Neural cell (in vitro differentiated cells): ENCODE results near the gene CRYBA1. TPM values are rescaled to one million over a fixed set of nuclear protein-coding genes. Genes with fewer than 3 reads are reported as not detected.
"Not testable (repeated sequence)": the region's sequence is repeated elsewhere in the genome, so short reads cannot be mapped to it uniquely, and the experiment has no call there.

Source experiments
- H2AFZ ChIP-seq: fragments of 200-600, 300-800 bp; sonication (generic), shearing (Covaris generic); 2 replicates; pipeline ENCODE4 v1.6.0; 2014; ENCODE audit warnings: low read depth, mild to moderate bottlenecking, antibody characterized with exemption, low read length, moderate library complexity
- H3F3A ChIP-seq: fragments of 200-600 bp; shearing (Covaris generic); 2 replicates; pipeline ENCODE4 v1.6.1; 2016; ENCODE audit warnings: mild to moderate bottlenecking, moderate library complexity, mixed read lengths, antibody characterized with exemption, low read length; ENCODE audit not compliant: insufficient read depth, poor library complexity, severe bottlenecking
- H3K27ac ChIP-seq: fragments of 200-600, 300-800 bp; sonication (generic), shearing (Covaris generic); 2 replicates; pipeline ENCODE4 v1.5.1; 2014; ENCODE audit warnings: mild to moderate bottlenecking, low read length, moderate library complexity
- H3K27me3 ChIP-seq: fragments of 300-800, 200-600 bp; sonication (generic), shearing (Covaris generic); 2 replicates; pipeline ENCODE4 v1.6.0; 2014; ENCODE audit warnings: mild to moderate bottlenecking, low read depth, low read length, moderate library complexity; ENCODE audit not compliant: insufficient read depth
- H3K36me3 ChIP-seq: fragments of 300-800, 200-600 bp; sonication (generic), shearing (Covaris generic); 2 replicates; pipeline ENCODE4 v1.5.1; 2014; ENCODE audit warnings: mild to moderate bottlenecking, antibody characterized with exemption, low read length, moderate library complexity; ENCODE audit not compliant: insufficient read depth
- H3K4me2 ChIP-seq: fragments of 300-800, 200-600 bp; sonication (generic), shearing (Covaris generic); 2 replicates; pipeline ENCODE4 v1.6.0; 2014; ENCODE audit warnings: mild to moderate bottlenecking, low read length
- H3K4me3 ChIP-seq: fragments of 300-800, 200-600 bp; sonication (generic), shearing (Covaris generic); 2 replicates; pipeline ENCODE4 v1.5.1; 2014; ENCODE audit warnings: mild to moderate bottlenecking, low read length, moderate library complexity
- H3K79me2 ChIP-seq: fragments of 200-600 bp; shearing (Covaris generic); replicated peaks from 2 replicates; pipeline ENCODE4 v1.6.0; 2014; ENCODE audit warnings: mild to moderate bottlenecking, low read length, moderate library complexity; ENCODE audit not compliant: insufficient read depth
- H3K9ac ChIP-seq: fragments of 300-800, 200-600 bp; sonication (generic), shearing (Covaris generic); 2 replicates; pipeline ENCODE4 v1.6.1; 2016; ENCODE audit warnings: mild to moderate bottlenecking, low read length, mixed read lengths
- H3K9me2 ChIP-seq: fragments of 200-600 bp; shearing (Covaris generic); 2 replicates; pipeline ENCODE4 v1.6.1; 2016; ENCODE audit warnings: mild to moderate bottlenecking, low read length, mixed read lengths; ENCODE audit not compliant: insufficient read depth
- H3K9me3 ChIP-seq: fragments of 200-600, 300-800 bp; sonication (generic), shearing (Covaris generic); 2 replicates; pipeline ENCODE4 v1.6.1; 2016; ENCODE audit warnings: mild to moderate bottlenecking, mixed run types, low read length, moderate library complexity, mixed read lengths
- H4K20me1 ChIP-seq: fragments of 200-600 bp; shearing (Covaris generic); 2 replicates; pipeline ENCODE4 v1.6.1; 2016; ENCODE audit warnings: mild to moderate bottlenecking, mixed run types; ENCODE audit not compliant: insufficient read depth
- CTCF ChIP-seq: fragments of 450-650 bp; IDR thresholded peaks from 2 replicates; pipeline ENCODE4 v1.5.1; 2014; ENCODE audit warnings: antibody characterized with exemption, mild to moderate bottlenecking, moderate library complexity; ENCODE audit not compliant: poor library complexity, severe bottlenecking
- EP300 ChIP-seq: fragments of 450-650 bp; conservative IDR thresholded peaks from 2 replicates; pipeline ENCODE4 v1.6.1; 2014; ENCODE audit warnings: antibody characterized with exemption, mild to moderate bottlenecking, moderate library complexity; ENCODE audit not compliant: poor library complexity, severe bottlenecking
- EZH2 ChIP-seq: fragments of 200-600, 300-800 bp; shearing (Covaris generic), sonication (generic); IDR thresholded peaks from 2 replicates; pipeline ENCODE4 v1.6.1; 2014; ENCODE audit warnings: antibody characterized with exemption, low read length, borderline replicate concordance, mild to moderate bottlenecking; ENCODE audit not compliant: insufficient read depth, poor library complexity, severe bottlenecking
- MXI1 ChIP-seq: fragments of 450-650 bp; conservative IDR thresholded peaks from 2 replicates; pipeline ENCODE4 v1.6.1; 2014; ENCODE audit warnings: antibody characterized with exemption, mild to moderate bottlenecking; ENCODE audit not compliant: poor library complexity, severe bottlenecking
- POLR2AphosphoS5 ChIP-seq: IDR thresholded peaks from 2 replicates; pipeline ENCODE4 v1.6.1; 2012
- RAD21 ChIP-seq: fragments of 450-650 bp; conservative IDR thresholded peaks from 2 replicates; pipeline ENCODE4 v1.6.1; 2014; ENCODE audit warnings: antibody characterized with exemption, mild to moderate bottlenecking, moderate library complexity
- REST ChIP-seq: IDR thresholded peaks from 2 replicates; pipeline ENCODE4 v1.6.1; 2012; ENCODE audit warnings: borderline replicate concordance
- SMC3 ChIP-seq: fragments of 450-650 bp; conservative IDR thresholded peaks from 2 replicates; pipeline ENCODE4 v1.6.1; 2014; ENCODE audit warnings: antibody characterized with exemption, mild to moderate bottlenecking, moderate library complexity; ENCODE audit not compliant: poor library complexity
- TAF1 ChIP-seq: IDR thresholded peaks from 2 replicates; pipeline ENCODE4 v1.6.1; 2012; ENCODE audit warnings: low read depth
- polyA plus RNA-seq: library from polyadenylated mRNA; depleted of rRNA; stranded (reverse); fragments of >200 nt; gene quantifications from 2 replicates; pipeline ENCODE4 v1.2.3, GENCODE V29; 2014

The CRYBA1 gene
- polyA plus RNA-seq, 1 donor from 2014 or later, result not detected

GRCh38 chr17:29219378-29220047 is 27.1 kb upstream of the CRYBA1 start:
- Histone ChIP-seq H3K9me2 (no peaks in the 10 kb centered on the region), H3K27me3 (no peaks in the 10 kb centered on the region), H3K9ac (no peak overlapping the region), H2AFZ (no peak overlapping the region), H3K9me3 (no peaks in the 10 kb centered on the region), H3K27ac (no peak overlapping the region), H4K20me1 (no peaks in the 10 kb centered on the region), H3K4me2 (no peak overlapping the region), H3K79me2 (no peaks in the 10 kb centered on the region), H3F3A (no peaks in the 10 kb centered on the region), H3K36me3 (no peaks in the 10 kb centered on the region), H3K4me3 (no peak overlapping the region)
- TF ChIP-seq POLR2AphosphoS5, result no peak
- peak; percentile 73 for TF ChIP-seq CTCF
- peak; percentile 60 for TF ChIP-seq RAD21
- peak; percentile 73 for TF ChIP-seq SMC3
- TF ChIP-seq REST, result no peak

- not testable (repeated sequence) for H3K4me3 ChIP-seq, H3K9me3 ChIP-seq, H3K27me3 ChIP-seq, H2AFZ ChIP-seq, H4K20me1 ChIP-seq, H3K9ac ChIP-seq, H3K36me3 ChIP-seq, H3K9me2 ChIP-seq, H3K27ac ChIP-seq, H3K79me2 ChIP-seq, H3F3A ChIP-seq, H3K4me2 ChIP-seq
These were observed 25.3 kb upstream of the CRYBA1 start for GRCh38 chr17:29221338-29221737.

- no peaks in the 10 kb centered on the region for H3K27me3 ChIP-seq
- no peaks in the 10 kb centered on the region for H3K9me3 ChIP-seq
- no peak overlapping the region for H3K27ac ChIP-seq
- H3K36me3 ChIP-seq, result no peaks in the 10 kb centered on the region
- H3K4me2 ChIP-seq, result no peak overlapping the region
- H3F3A ChIP-seq, result no peaks in the 10 kb centered on the region
- no peaks in the 10 kb centered on the region for H4K20me1 ChIP-seq
- H3K4me3 ChIP-seq, result no peak overlapping the region
- no peak overlapping the region for H2AFZ ChIP-seq
- no peaks in the 10 kb centered on the region for H3K9me2 ChIP-seq
- no peak overlapping the region for H3K9ac ChIP-seq
- TF ChIP-seq EP300 (no peak), REST (no peak), RAD21 (no peak), POLR2AphosphoS5 (no peak), CTCF (no peak), SMC3 (no peak), TAF1 (no peak), EZH2 (no peak), MXI1 (no peak)
- H3K79me2 ChIP-seq, result no peaks in the 10 kb centered on the region
These were observed 21.3 kb upstream of the CRYBA1 start for GRCh38 chr17:29225396-29225795.
